Measurements from ENCODE around the gene SH2D3A.

Gene SH2D3A

DNA sequence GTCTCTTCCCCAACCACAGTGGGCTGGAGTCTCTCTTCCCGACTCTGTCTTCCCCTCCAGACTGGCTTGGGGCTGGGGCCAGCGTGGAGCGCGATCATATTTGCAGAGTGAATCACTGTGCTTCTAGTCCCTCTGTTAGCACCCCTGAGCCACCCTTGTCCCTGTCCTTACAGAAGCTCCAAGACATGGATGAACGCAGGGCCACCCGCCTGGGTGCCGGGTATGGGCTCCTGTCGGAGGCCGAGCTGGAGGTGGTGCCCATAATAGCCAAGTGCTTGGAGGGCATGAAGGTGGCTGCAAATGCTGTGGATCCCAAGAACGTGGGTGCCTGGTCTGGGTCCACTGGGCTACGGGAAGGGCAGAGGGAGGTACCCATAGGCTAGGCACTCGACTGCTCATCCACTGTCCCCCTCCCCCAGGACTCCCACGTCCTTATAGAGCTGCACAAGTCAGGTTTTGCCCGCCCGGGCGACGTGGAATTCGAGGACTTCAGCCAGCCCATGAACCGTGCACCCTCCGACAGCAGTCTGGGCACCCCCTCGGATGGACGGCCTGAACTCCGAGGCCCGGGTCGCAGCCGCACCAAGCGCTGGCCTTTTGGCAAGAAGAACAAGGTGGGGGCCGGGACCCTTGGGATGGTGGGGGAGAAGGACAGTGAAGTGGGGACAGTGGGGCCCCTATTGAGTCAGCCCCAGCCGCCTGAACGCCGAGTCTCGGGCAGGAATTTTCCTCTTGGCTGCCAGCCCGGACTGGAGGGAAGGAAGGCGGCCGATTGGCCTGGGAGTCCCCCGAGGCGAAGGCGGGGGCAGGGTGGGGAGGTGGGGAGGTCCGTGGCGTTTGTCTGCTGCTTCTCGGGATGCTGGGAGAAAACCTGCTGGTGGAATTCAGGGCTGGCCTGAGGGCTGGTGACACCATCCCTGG is 22.6 kb downstream of the SH2D3A start:
- no peak for DNase-seq
- peaks cover 11% of the 10 kb centered on the region for H3F3A ChIP-seq (ENCODE audit: insufficient read depth, low read length)

DNA sequence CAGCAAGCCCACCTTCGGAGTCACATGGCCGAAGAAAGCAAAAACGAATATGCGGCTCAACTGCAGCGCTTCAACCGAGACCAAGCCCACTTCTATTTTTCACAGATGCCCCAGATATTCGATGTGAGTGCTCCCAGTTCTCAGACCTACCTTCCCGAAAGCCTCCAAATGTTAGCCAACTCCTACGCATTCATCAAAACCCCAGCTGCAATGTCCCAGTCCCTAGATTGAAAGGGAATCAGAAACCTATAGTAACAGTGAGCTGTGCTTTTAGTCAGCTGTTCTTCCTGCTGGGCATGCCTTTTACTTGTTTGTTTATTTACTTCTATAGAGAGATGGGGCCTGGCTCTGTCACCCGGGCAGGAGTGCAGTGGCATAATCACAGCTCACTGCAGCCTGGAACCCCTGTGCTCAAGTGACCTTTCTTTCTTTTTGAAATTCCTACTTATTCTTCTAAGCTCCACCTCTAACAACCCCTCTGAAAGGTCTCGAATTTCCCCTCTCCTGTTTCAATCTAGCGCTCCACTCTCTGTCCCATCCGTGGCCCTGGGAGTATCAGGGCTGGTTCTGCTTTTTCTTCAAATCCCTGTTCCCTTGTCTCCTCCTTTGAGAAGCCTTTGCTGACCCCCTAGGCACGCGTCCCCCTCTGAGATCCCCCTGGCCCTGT is 23.4 kb downstream of the SH2D3A start:
- H3K9me3 ChIP-seq (replicated peaks; ENCODE audit: insufficient read depth, low read length): no peaks in the 10 kb centered on the region
- H3K27me3 ChIP-seq (replicated peaks; ENCODE audit: insufficient read depth, low read length): no peaks in the 10 kb centered on the region
- peaks cover 33% of the 10 kb centered on the region for H3K79me2 ChIP-seq (ENCODE audit: low read length)
- no peak overlapping the region for H3K4me3 ChIP-seq (ENCODE audit: low read length)
- peaks cover 9% of the 10 kb centered on the region for H3K4me1 ChIP-seq (ENCODE audit: low read length)
- H3K27ac ChIP-seq (ENCODE audit: low read length): no peak overlapping the region
- no peak overlapping the region for H3K4me2 ChIP-seq (ENCODE audit: low read depth, low read length)
- no peaks in the 10 kb centered on the region for H3K9me2 ChIP-seq (replicated peaks; ENCODE audit: insufficient read depth, low read length)
- H3K36me3 ChIP-seq (replicated peaks; ENCODE audit: insufficient read depth, low read length): peaks cover 18% of the 10 kb centered on the region
- no peak overlapping the region for H3K9ac ChIP-seq (ENCODE audit: low read length)
- DNase-seq: no peak
- TF ChIP-seq EZH2phosphoT487 (IDR thresholded peaks at IDR 0.05; ENCODE audit: low read length): no peak
- no peak for TF ChIP-seq EZH2 (optimal IDR thresholded peaks at IDR 0.05; ENCODE audit: low read depth, low read length)
- TF ChIP-seq, protein P1, sequence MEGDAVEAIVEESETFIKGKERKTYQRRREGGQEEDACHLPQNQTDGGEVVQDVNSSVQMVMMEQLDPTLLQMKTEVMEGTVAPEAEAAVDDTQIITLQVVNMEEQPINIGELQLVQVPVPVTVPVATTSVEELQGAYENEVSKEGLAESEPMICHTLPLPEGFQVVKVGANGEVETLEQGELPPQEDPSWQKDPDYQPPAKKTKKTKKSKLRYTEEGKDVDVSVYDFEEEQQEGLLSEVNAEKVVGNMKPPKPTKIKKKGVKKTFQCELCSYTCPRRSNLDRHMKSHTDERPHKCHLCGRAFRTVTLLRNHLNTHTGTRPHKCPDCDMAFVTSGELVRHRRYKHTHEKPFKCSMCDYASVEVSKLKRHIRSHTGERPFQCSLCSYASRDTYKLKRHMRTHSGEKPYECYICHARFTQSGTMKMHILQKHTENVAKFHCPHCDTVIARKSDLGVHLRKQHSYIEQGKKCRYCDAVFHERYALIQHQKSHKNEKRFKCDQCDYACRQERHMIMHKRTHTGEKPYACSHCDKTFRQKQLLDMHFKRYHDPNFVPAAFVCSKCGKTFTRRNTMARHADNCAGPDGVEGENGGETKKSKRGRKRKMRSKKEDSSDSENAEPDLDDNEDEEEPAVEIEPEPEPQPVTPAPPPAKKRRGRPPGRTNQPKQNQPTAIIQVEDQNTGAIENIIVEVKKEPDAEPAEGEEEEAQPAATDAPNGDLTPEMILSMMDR (IDR thresholded peaks at IDR 0.05; ENCODE audit: low read length): no peak
- H2AFZ ChIP-seq (ENCODE audit: low read length): no peak overlapping the region
- H3F3A ChIP-seq (ENCODE audit: insufficient read depth, low read length): peaks cover 15% of the 10 kb centered on the region
- H4K20me1 ChIP-seq (ENCODE audit: insufficient read depth, low read length): no peaks in the 10 kb centered on the region

More for the DNA sequence above, 22.6 kb downstream of the SH2D3A start:
- Histone ChIP-seq H3K4me1 (ENCODE audit: low read length) (peaks cover 4% of the 10 kb centered on the region), H4K20me1 (ENCODE audit: insufficient read depth, low read length) (no peaks in the 10 kb centered on the region), H2AFZ (ENCODE audit: low read length) (no peak overlapping the region), H3K36me3 (replicated peaks; ENCODE audit: insufficient read depth, low read length) (peaks cover 18% of the 10 kb centered on the region), H3K9ac (ENCODE audit: low read length) (no peak overlapping the region), H3K27me3 (replicated peaks; ENCODE audit: insufficient read depth, low read length) (no peaks in the 10 kb centered on the region), H3K4me3 (ENCODE audit: low read length) (no peak overlapping the region), H3K79me2 (ENCODE audit: low read length) (peaks cover 33% of the 10 kb centered on the region), H3K9me3 (replicated peaks; ENCODE audit: insufficient read depth, low read length) (no peaks in the 10 kb centered on the region), H3K27ac (ENCODE audit: low read length) (no peak overlapping the region), H3K4me2 (ENCODE audit: low read depth, low read length) (no peak overlapping the region), H3K9me2 (replicated peaks; ENCODE audit: insufficient read depth, low read length) (no peaks in the 10 kb centered on the region)
- no peak for TF ChIP-seq EZH2phosphoT487 (IDR thresholded peaks at IDR 0.05; ENCODE audit: low read length)
- no peak for TF ChIP-seq EZH2 (optimal IDR thresholded peaks at IDR 0.05; ENCODE audit: low read depth, low read length)
- TF ChIP-seq, protein P1 (IDR thresholded peaks at IDR 0.05; ENCODE audit: low read length): no peak

GRCh38 chr19:6743066-6743465 is 24.2 kb downstream of the SH2D3A start:
- Histone ChIP-seq H3K27ac (ENCODE audit: low read length) (no peak overlapping the region), H3K9me2 (replicated peaks; ENCODE audit: insufficient read depth, low read length) (no peaks in the 10 kb centered on the region), H3K9me3 (replicated peaks; ENCODE audit: insufficient read depth, low read length) (no peaks in the 10 kb centered on the region), H3K36me3 (replicated peaks; ENCODE audit: insufficient read depth, low read length) (peaks cover 15% of the 10 kb centered on the region), H3K4me2 (ENCODE audit: low read depth, low read length) (no peak overlapping the region), H3K4me1 (ENCODE audit: low read length) (peaks cover 17% of the 10 kb centered on the region), H3K9ac (ENCODE audit: low read length) (no peak overlapping the region), H3F3A (ENCODE audit: insufficient read depth, low read length) (peaks cover 23% of the 10 kb centered on the region), H3K4me3 (ENCODE audit: low read length) (no peak overlapping the region), H3K27me3 (replicated peaks; ENCODE audit: insufficient read depth, low read length) (no peaks in the 10 kb centered on the region), H3K79me2 (ENCODE audit: low read length) (peaks cover 33% of the 10 kb centered on the region), H2AFZ (ENCODE audit: low read length) (no peak overlapping the region), H4K20me1 (ENCODE audit: insufficient read depth, low read length) (no peaks in the 10 kb centered on the region)
- no peak for DNase-seq
- TF ChIP-seq EZH2 (optimal IDR thresholded peaks at IDR 0.05; ENCODE audit: low read depth, low read length) (no peak), EZH2phosphoT487 (IDR thresholded peaks at IDR 0.05; ENCODE audit: low read length) (no peak)
- TF ChIP-seq, protein P1 (IDR thresholded peaks at IDR 0.05; ENCODE audit: low read length): no peak
